K562 (cell line): ENCODE results near the gene PSMA1. TPM values are rescaled to one million over a fixed set of nuclear protein-coding genes. Genes with fewer than 3 reads are reported as not detected.
A peak's percentile ranks its signal among the peaks of the same experiment; 100 is the strongest.

Experiments used
- ATAC-seq: fragments of 200-7000 bp; cut with Tn5 transposase; 3 replicates; pipeline ENCODE4 v1.9.1; 2020; ENCODE audit warnings: moderate library complexity
- BruUV-seq: library from RNA; stranded (reverse); fragments of 400-500 nt; replicated peaks from 2 replicates; lab custom pipeline; 2021; lab: Mats Ljungman, UMichigan
- CTCF ChIA-PET: fragments of 300-600 bp; formaldehyde crosslinking; extraction: SDS; loops from one replicate; lab custom pipeline; 2021; ENCODE audit warnings: low intra/inter-chr PET ratio; lab: Yijun Ruan, JAX
- POLR2A ChIA-PET: fragments of 300-600, 350-650 bp; sonication (Branson Sonifier 250); formaldehyde crosslinking; extraction: SDS; loops from one replicate; lab custom pipeline; 2021; ENCODE audit warnings: antibody characterized with exemption, inconsistent platforms; lab: Yijun Ruan, JAX
- DNase-seq, 4 experiments: peaks; one replicate each; pipeline versions ENCODE4 v3.0.0 to v3.0.0-alpha.2; 2011 to 2018; ENCODE audit warnings: low spot score in 3 of 4, mixed read lengths in 3 of 4; ENCODE audit errors: extremely low read depth in 1 of 4
- FAIRE-seq: peaks from 2 replicates; lab custom pipeline; 2011; peaks lifted over from hg19 to GRCh38; lab: Jason Lieb, UNC
- H2AFZ ChIP-seq: 2 replicates; pipeline ENCODE4 v1.6.0; 2011; ENCODE audit warnings: low read depth, low read length, control low read depth, inconsistent platforms
- H3K27ac ChIP-seq: fragments of 200-600 bp; 3 replicates; pipeline ENCODE4 v1.8.0; 2011; ENCODE audit warnings: low read depth, mild to moderate bottlenecking, control low read depth, inconsistent platforms, low read length, moderate library complexity, mixed read lengths; ENCODE audit errors: extremely low read depth
- H3K27me3 ChIP-seq, 2 experiments: fragments of 300-600 bp in 1 of 2; 2 replicates in 1 of 2; 3 replicates in 1 of 2; pipeline versions ENCODE4 v1.6.0 to v1.8.0; 2011; ENCODE audit warnings: inconsistent platforms in 2 of 2, low read length in 2 of 2, mild to moderate bottlenecking in 1 of 2, mixed read lengths in 1 of 2, moderate library complexity in 1 of 2; ENCODE audit not compliant: control insufficient read depth in 2 of 2, insufficient read depth in 2 of 2
- H3K36me3 ChIP-seq: fragments of 300-600 bp; 3 replicates; pipeline ENCODE4 v1.8.0; 2011; ENCODE audit warnings: mild to moderate bottlenecking, low read length, inconsistent platforms; ENCODE audit not compliant: control insufficient read depth, insufficient read depth
- H3K4me1 ChIP-seq, 2 experiments: fragments of 200-600 bp in 1 of 2; replicated peaks in 1 of 2; 2 replicates in 1 of 2; 3 replicates in 1 of 2; pipeline versions ENCODE4 v1.5.1 to v1.8.0; 2011; ENCODE audit warnings: inconsistent platforms in 2 of 2, low read length in 2 of 2, mild to moderate bottlenecking in 1 of 2, mixed read lengths in 1 of 2, moderate library complexity in 1 of 2; ENCODE audit not compliant: control insufficient read depth in 2 of 2, insufficient read depth in 2 of 2
- H3K4me2 ChIP-seq: 2 replicates; pipeline ENCODE4 v1.6.1; 2011; ENCODE audit warnings: low read length, control low read depth, inconsistent platforms, mixed read lengths; ENCODE audit not compliant: insufficient read depth
- H3K4me3 ChIP-seq: fragments of 200-600 bp; sonication (generic), shearing (Covaris generic); 2 replicates; pipeline ENCODE4 v1.5.1; 2016; ENCODE audit warnings: control low read depth, inconsistent platforms
- H3K79me2 ChIP-seq: fragments of 200-600 bp; 3 replicates; pipeline ENCODE4 v1.8.0; 2011; ENCODE audit warnings: low read length, inconsistent platforms; ENCODE audit not compliant: control insufficient read depth, insufficient read depth
- H3K9ac ChIP-seq, 2 experiments: 2 replicates each; pipeline versions ENCODE4 v1.6.0 to v1.6.1; 2011; ENCODE audit warnings: low read depth in 2 of 2, low read length in 2 of 2, control low read depth in 1 of 2, inconsistent platforms in 1 of 2, mild to moderate bottlenecking in 1 of 2, mixed read lengths in 1 of 2; ENCODE audit not compliant: insufficient read depth in 1 of 2
- H3K9me1 ChIP-seq: one replicate; pipeline ENCODE4 v1.6.0; 2011; ENCODE audit warnings: inconsistent platforms, mild to moderate bottlenecking, low read length, moderate library complexity; ENCODE audit not compliant: control insufficient read depth, insufficient read depth
- H3K9me3 ChIP-seq: replicated peaks from 2 replicates; pipeline ENCODE4 v1.5.1; 2011; ENCODE audit warnings: low read depth, low read length, inconsistent platforms; ENCODE audit not compliant: control insufficient read depth, insufficient read depth
- H4K20me1 ChIP-seq: replicated peaks from 2 replicates; pipeline ENCODE4 v1.6.1; 2011; ENCODE audit warnings: low read length, inconsistent platforms, mixed read lengths; ENCODE audit not compliant: control insufficient read depth, insufficient read depth
- ETV1 ChIP-seq: fragments of 450-650 bp; conservative IDR thresholded peaks from 2 replicates; pipeline ENCODE4 v1.6.1; 2016; ENCODE audit warnings: missing genetic modification characterization, control low read depth, low read depth, missing compliant biosample characterization
- HDAC1 ChIP-seq, 2 experiments: fragments of 450-650 bp; IDR thresholded peaks; 2 replicates each; pipeline ENCODE4 v1.6.1; 2016 to 2017; ENCODE audit warnings: inconsistent platforms in 1 of 2, mild to moderate bottlenecking in 1 of 2, moderate library complexity in 1 of 2
- KLF6 ChIP-seq: fragments of 250-450 bp; sonication (Bioruptor Pico); IDR thresholded peaks from 2 replicates; pipeline ENCODE4 v1.4.0; 2020; ENCODE audit warnings: mild to moderate bottlenecking, moderate library complexity, borderline replicate concordance
- SIN3A ChIP-seq, 2 experiments: fragments of 150-350 bp in 1 of 2; IDR thresholded peaks; 2 replicates each; pipeline ENCODE4 v1.6.1; 2011 to 2016; ENCODE audit warnings: borderline replicate concordance in 2 of 2, low read depth in 2 of 2, low read length in 2 of 2, mild to moderate bottlenecking in 2 of 2, moderate library complexity in 2 of 2; ENCODE audit not compliant: control insufficient read depth in 1 of 2
- SMAD3 ChIP-seq: fragments of 450-650 bp; formaldehyde crosslinking; conservative IDR thresholded peaks from 2 replicates; pipeline ENCODE4 v1.4.0; 2020; ENCODE audit warnings: mild to moderate bottlenecking
- SMAD4 ChIP-seq: fragments of 250-450 bp; sonication (Bioruptor Pico); conservative IDR thresholded peaks from 2 replicates; pipeline ENCODE4 v1.8.0; 2021; ENCODE audit warnings: inconsistent platforms, mild to moderate bottlenecking, moderate library complexity
- SRF ChIP-seq, 2 experiments: fragments of 250-450, 450-650 bp in 1 of 2; sonication (Bioruptor Pico) in 1 of 2; sonication (generic) in 1 of 2; formaldehyde crosslinking; IDR thresholded peaks; 2 replicates each; pipeline versions ENCODE4 v1.5.0 to v1.5.1; 2020 to 2022; ENCODE audit warnings: mild to moderate bottlenecking in 1 of 2, missing genetic modification reagents in 1 of 2
- TGIF2 ChIP-seq: sonication (generic); formaldehyde crosslinking; IDR thresholded peaks from 2 replicates; pipeline ENCODE4 v1.8.1; 2022; ENCODE audit warnings: mild to moderate bottlenecking, missing genetic modification reagents, moderate library complexity
- XRCC5 ChIP-seq: fragments of 200-400 bp; formaldehyde crosslinking; IDR thresholded peaks from 2 replicates; pipeline ENCODE4 v1.6.1; 2017; ENCODE audit warnings: low read depth, mild to moderate bottlenecking, low read length
- ZC3H4 ChIP-seq: sonication (generic); formaldehyde crosslinking; IDR thresholded peaks from 2 replicates; pipeline ENCODE4 v1.9.0; 2021; ENCODE audit warnings: missing genetic modification reagents, borderline replicate concordance
- ZNF124 ChIP-seq: sonication (generic); formaldehyde crosslinking; IDR thresholded peaks from 2 replicates; pipeline ENCODE4 v1.8.1; 2022; ENCODE audit warnings: missing genetic modification reagents
- ZNF253 ChIP-seq: fragments of 250-450 bp; sonication (Bioruptor Pico); conservative IDR thresholded peaks from 2 replicates; pipeline ENCODE4 v1.6.1; 2021; ENCODE audit warnings: mild to moderate bottlenecking
- ZNF431 ChIP-seq: sonication (generic); formaldehyde crosslinking; IDR thresholded peaks from 2 replicates; pipeline ENCODE4 v1.8.0; 2022; ENCODE audit warnings: mild to moderate bottlenecking, missing genetic modification reagents
- ZNF589 ChIP-seq: fragments of 200-800 bp; sonication (Bioruptor generic); IDR thresholded peaks from 2 replicates; pipeline ENCODE4 v1.6.1; 2016; ENCODE audit warnings: low read depth, missing genetic modification characterization, missing compliant biosample characterization
- WGBS: fragments of 100-300 bp; shearing (Covaris generic); methylation state at CpG from one replicate; pipeline ENCODE4 v1.1.6; 2016; ENCODE audit warnings: low coverage, mixed read lengths; ENCODE audit not compliant: insufficient coverage; ENCODE audit errors: missing lambda C conversion rate; 5-methylcytosine and 5-hydroxymethylcytosine counted together
- in situ Hi-C: fragments of 300-500 bp; cut with MboI; formaldehyde crosslinking; loops from 4 replicates; pipeline ENCODE4 v1.15.0; 2018; ENCODE audit warnings: inconsistent platforms, mixed read lengths
- intact Hi-C: fragments of 100-400 bp; cut with micrococcal nuclease; formaldehyde crosslinking; loops from 2 replicates; pipeline ENCODE4 v1.14.2; 2022
- polyA plus RNA-seq, 8 experiments: library from polyadenylated mRNA; depleted of rRNA in 4 of 8; stranded (reverse) in 5 of 8; unstranded in 3 of 8; fragments of >200 nt; fragmentation: Nextera tagmentation in 2 of 8; fragmentation: Illumina TruSeq in 1 of 8; extraction: Ambion mirVana in 2 of 8; extraction: Trizol in 1 of 8; gene quantifications; 2 replicates each; pipeline versions ENCODE4 v1.2.1 to v1.2.3, GENCODE V29; 2011 to 2014; ENCODE audit warnings: inconsistent platforms in 1 of 8, missing spikeins in 1 of 8
- total RNA-seq, 7 experiments: library from RNA; depleted of rRNA in 6 of 7; stranded (reverse); fragments of >200 nt in 6 of 7; fragmentation: Illumina TruSeq in 2 of 7; extraction: Trizol in 2 of 7; gene quantifications; 2 replicates each; pipeline versions ENCODE4 v1.2.1 to v1.2.3, GENCODE V29; 2011 to 2021; ENCODE audit warnings: low replicate concordance in 1 of 7
- TF ChIP-seq, protein P1 (sequence below): fragments of 450-650 bp; IDR thresholded peaks from 2 replicates; pipeline ENCODE4 v1.6.1; 2014; ENCODE audit warnings: low read depth, mild to moderate bottlenecking, moderate library complexity, borderline replicate concordance
- TF ChIP-seq, protein P2 (sequence below): fragments of 450-650 bp; formaldehyde crosslinking; IDR thresholded peaks from 2 replicates; pipeline ENCODE4 v1.4.0; 2020; ENCODE audit warnings: mild to moderate bottlenecking, moderate library complexity
- TF ChIP-seq, protein P3 (sequence below): sonication (generic); formaldehyde crosslinking; IDR thresholded peaks from 2 replicates; pipeline ENCODE4 v1.8.0; 2022; ENCODE audit warnings: mild to moderate bottlenecking, missing genetic modification reagents, borderline replicate concordance

The PSMA1 gene
- total and polyA plus RNA-seq, 9 of the 15 experiments (the other 6 are each of a cell fraction or from before 2014, with no cell fraction given): 283 to 1,007 (median 424) TPM

- Histone ChIP-seq H3K27me3 (no peaks in the 10 kb centered on the region), H4K20me1 (0 out of 2 replicates have a peak, but pooled peaks cover 4% of the 10 kb centered on the region), H3K4me2 (peak overlapping the region; percentile 99), H3K9ac (peak overlapping the region; percentile 94 to 97; a peak in 3 of 4 replicates), H2AFZ (peak overlapping the region; percentile 92), H3K27ac (peak overlapping the region; percentile 99), H3K4me3 (peak overlapping the region; percentile 92), H3K9me1 (no peaks in the 10 kb centered on the region), H3K9me3 (no peaks in the 10 kb centered on the region), H3K79me2 (peaks cover 48% of the 10 kb centered on the region), H3K36me3 (peaks cover 38% of the 10 kb centered on the region), H3K4me1 (peaks cover 6 to 8% of the 10 kb centered on the region in 2 experiments; a peak in 3 of 5 replicates)
- FAIRE-seq: no peak
- WGBS: 7% methylated on average over 9 of the region's 11 CpGs
- in situ Hi-C loops: loop anchor here (10.0 kb wide), 1 partner anchor 374 kb away; the partner anchor contains the start of gene CYP2R1
- DNase-seq: peak in 1 of 4 experiments; percentile 19
- ChIA-PET POLR2A (interaction anchor here (0.6 to 2.2 kb wide), 17 partner anchors 9 to 387 kb away, joined by 3 to 10 read pairs (median 4); partner anchors contain the start of genes COPB1, CYP2R1 and PDE3B), CTCF (no interaction called here)
- intact Hi-C loops: loop anchor here (5.0 kb wide), 3 partner anchors 122 to 372 kb away; partner anchors contain the start of genes CYP2R1 and PDE3B
- ATAC-seq: no peak
- TSS peak; percentile 98 for BruUV-seq
- TF ChIP-seq ZNF124: no peak
- no peak for TF ChIP-seq XRCC5
- TF ChIP-seq, protein P1, sequence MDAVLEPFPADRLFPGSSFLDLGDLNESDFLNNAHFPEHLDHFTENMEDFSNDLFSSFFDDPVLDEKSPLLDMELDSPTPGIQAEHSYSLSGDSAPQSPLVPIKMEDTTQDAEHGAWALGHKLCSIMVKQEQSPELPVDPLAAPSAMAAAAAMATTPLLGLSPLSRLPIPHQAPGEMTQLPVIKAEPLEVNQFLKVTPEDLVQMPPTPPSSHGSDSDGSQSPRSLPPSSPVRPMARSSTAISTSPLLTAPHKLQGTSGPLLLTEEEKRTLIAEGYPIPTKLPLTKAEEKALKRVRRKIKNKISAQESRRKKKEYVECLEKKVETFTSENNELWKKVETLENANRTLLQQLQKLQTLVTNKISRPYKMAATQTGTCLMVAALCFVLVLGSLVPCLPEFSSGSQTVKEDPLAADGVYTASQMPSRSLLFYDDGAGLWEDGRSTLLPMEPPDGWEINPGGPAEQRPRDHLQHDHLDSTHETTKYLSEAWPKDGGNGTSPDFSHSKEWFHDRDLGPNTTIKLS: no peak
- no peak for TF ChIP-seq SMAD3 (CRISPR knock-in tag)
- TF ChIP-seq, protein P2, sequence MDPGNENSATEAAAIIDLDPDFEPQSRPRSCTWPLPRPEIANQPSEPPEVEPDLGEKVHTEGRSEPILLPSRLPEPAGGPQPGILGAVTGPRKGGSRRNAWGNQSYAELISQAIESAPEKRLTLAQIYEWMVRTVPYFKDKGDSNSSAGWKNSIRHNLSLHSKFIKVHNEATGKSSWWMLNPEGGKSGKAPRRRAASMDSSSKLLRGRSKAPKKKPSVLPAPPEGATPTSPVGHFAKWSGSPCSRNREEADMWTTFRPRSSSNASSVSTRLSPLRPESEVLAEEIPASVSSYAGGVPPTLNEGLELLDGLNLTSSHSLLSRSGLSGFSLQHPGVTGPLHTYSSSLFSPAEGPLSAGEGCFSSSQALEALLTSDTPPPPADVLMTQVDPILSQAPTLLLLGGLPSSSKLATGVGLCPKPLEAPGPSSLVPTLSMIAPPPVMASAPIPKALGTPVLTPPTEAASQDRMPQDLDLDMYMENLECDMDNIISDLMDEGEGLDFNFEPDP: no peak
- peak; percentile 54; the same call in 1 of the 2 replicates for TF ChIP-seq ZNF589 (CRISPR knock-in tag)
- no peak for TF ChIP-seq ETV1 (tag)
- no peak; a peak in 1 of 4 replicates for TF ChIP-seq SRF (CRISPR knock-in tag; IDR thresholded peaks at IDR 0.05)
- TF ChIP-seq, protein P3, sequence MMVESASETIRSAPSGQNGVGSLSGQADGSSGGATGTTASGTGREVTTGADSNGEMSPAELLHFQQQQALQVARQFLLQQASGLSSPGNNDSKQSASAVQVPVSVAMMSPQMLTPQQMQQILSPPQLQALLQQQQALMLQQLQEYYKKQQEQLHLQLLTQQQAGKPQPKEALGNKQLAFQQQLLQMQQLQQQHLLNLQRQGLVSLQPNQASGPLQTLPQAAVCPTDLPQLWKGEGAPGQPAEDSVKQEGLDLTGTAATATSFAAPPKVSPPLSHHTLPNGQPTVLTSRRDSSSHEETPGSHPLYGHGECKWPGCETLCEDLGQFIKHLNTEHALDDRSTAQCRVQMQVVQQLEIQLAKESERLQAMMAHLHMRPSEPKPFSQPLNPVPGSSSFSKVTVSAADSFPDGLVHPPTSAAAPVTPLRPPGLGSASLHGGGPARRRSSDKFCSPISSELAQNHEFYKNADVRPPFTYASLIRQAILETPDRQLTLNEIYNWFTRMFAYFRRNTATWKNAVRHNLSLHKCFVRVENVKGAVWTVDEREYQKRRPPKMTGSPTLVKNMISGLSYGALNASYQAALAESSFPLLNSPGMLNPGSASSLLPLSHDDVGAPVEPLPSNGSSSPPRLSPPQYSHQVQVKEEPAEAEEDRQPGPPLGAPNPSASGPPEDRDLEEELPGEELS (CRISPR knock-in tag): 0 out of 2 replicates have a peak, but pooled peaks have one; percentile 24
- TF ChIP-seq ZNF253: no peak
- no peak for TF ChIP-seq KLF6 (CRISPR knock-in tag)
- TF ChIP-seq ZC3H4 (CRISPR knock-in tag): no peak
- TF ChIP-seq HDAC1 (IDR thresholded peaks at IDR 0.05): peak in 1 of 2 experiments; percentile 13; a peak in 2 of 4 replicates
- TF ChIP-seq SIN3A (IDR thresholded peaks at IDR 0.05; ENCODE audit: borderline replicate concordance in 2 of 2, control insufficient read depth in 1 of 2, low read depth in 2 of 2, low read length in 2 of 2): peak in 1 of 2 experiments; percentile 24; a peak in 1 of 4 replicates
- TF ChIP-seq ZNF431 (CRISPR knock-in tag): no peak
- TF ChIP-seq TGIF2 (CRISPR knock-in tag): no peak
- TF ChIP-seq SMAD4 (CRISPR knock-in tag): no peak
Observed at GRCh38 chr11:14520747-14521151, 563 bp upstream of the PSMA1 start.
